HG03196 (cell line): ENCODE data around the gene FAIM2.

ENCODE experiments used
- ATAC-seq: cut with Tn5 transposase; IDR thresholded peaks from one replicate; pipeline ENCODE4 v1.9.1; 2021; ENCODE audit not compliant: unreplicated experiment

The FAIM2 gene

DNA sequence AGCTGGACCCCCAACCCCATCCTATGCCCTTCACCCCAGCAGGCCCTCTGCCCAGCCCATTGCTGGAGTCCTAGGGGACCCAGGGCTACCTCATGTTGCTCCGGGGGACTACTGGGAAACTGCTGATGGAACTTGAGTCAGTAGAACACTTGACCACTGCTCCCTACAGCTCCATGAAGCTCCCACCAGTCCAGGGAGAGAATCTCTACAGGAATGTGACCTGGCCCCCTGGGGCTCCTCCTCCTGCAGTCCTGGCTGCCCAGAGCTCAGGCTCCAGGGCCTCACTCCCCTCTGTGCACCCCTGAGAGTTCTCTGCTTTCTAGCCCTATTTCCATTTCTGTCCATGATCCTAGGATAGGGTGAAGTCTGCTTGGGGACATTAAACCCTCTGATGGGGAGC is 36.0 kb upstream of the FAIM2 start:
- ATAC-seq, result no peak

DNA sequence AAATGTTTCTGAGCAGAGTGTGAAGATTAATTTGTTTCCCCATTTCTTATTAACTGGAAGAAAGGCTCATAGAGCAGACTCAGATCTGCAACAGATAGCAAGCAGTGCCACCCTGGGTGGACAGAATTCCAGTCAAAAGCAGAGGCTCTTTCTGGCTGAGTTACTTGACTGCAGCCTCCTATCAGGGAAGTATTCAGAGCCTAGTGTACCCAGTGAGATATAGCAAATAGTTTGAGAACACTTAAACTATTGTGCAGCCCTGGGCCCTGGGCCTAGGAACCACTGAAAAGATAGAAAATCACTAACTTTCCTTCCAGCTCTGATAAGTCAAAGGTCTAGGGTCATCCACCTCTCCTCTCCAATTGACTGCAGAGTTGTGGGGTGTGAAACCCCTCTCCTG is 35.6 kb upstream of the FAIM2 start:
- ATAC-seq, result no peak

DNA sequence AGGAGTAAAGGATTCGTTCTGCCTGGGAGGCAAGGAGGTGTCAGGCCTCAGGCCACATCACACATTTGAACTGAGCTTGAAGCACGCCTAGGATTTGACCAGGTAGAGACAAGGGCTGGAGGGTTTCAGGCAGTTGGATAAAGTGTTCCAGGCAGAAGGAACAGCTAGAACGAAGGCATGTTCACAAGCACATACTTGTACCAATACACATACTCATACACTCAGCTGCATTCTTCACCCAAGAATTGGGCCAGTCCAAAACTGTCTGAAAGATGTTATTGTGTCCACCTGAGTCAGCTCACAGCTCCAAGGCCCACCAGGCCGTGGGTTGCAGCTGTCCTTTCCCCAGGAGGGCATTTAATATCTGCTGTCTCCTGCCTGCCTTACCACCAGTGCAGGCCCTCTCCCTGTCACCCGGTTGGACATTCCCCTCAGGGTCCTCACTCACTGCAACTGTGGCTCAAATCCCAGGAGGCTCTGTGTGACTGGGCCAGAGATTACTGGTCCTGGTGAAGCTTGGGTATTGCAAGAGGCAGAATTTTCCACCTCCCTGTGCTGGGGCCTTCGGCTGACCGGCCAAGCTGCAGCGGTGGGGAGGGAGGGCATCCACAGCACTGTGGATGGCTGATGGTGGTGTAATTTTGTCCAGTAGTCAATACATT is 34.1 kb upstream of the FAIM2 start:
- no peak for ATAC-seq

DNA sequence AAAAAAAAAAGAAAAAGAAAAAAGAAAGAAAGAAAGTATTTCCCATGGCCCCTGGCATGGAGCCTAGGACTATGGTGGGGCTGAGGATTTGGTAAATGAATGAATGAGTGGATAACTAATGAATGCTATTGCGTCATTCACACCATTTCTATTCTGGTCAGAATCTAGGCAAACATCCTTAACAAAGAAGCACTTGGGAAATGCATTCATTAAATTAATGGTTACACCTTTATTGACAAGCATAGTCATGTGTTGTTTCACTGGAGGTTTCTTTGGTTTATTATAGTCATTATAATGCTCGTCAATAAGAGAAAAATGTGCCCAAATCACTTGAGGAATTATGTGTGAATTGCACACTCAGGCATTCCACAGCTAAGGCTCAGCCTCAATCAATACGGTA is 33.2 kb upstream of the FAIM2 start:
- no peak for ATAC-seq

DNA sequence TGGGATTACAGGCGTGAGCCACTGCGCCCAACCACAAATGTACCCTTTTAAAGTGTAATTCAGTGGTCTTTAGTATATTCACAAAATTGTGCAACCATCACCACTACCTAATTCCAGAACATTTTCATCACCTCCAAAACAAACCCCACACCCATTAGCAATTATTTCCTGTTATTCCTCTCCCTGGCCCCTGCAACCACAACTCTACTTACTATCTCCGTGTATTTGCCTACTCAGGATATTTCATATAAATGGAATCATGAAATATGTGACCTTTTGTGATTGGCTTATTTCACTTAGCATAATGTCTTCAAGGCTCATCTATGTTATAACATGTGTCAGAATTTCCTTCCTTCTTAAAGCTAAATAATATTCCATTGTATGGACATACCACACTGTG is 30.8 kb upstream of the FAIM2 start:
- ATAC-seq, result no peak

DNA sequence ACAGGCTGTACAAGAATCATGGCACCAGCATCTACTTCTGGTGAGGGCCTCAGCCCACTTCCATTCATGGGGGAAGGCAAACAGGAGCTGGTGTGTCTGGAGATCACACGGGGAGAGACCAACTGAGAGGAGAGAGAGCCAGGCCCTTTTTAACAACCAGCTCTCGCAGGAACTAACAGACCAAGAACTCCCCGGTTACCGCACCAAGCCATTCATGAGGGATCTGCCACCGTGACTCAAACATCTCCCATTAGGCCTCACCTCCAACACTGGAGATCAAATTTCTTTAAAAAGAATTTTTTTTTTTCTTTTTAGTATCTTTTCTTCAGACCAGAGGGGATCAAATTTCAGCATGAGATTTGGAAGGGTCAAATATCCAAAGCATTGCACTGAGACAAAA is 30.1 kb upstream of the FAIM2 start:
- no peak for ATAC-seq

DNA sequence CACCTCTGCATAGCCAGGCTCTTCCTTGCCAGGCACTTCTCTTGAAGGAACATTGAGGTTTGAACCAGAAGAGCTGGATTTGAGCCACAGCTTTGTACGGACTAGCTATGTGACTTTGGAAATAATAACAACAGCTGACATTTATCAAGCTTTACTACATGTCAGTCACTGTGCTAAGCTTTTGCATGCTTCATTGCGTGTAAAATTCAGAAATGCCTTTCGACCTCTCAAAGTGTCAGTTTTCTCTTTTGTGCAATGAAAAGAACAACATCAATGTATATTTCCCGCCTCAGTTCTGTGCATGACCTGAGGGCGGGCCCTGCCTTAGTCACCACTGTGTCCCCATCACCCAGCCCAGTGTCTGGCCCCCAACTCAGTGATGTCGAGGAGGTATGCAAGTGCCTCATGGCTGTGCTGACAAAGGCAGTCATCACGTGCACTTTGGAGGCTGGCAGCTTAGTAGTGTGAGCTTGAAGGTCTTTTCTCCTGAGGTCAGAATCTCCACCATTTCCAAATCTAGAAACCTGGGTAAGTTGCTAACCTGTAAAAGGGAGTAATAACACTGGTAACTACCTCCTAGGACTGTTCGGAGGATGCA is 28.9 kb upstream of the FAIM2 start:
- ATAC-seq, result no peak

DNA sequence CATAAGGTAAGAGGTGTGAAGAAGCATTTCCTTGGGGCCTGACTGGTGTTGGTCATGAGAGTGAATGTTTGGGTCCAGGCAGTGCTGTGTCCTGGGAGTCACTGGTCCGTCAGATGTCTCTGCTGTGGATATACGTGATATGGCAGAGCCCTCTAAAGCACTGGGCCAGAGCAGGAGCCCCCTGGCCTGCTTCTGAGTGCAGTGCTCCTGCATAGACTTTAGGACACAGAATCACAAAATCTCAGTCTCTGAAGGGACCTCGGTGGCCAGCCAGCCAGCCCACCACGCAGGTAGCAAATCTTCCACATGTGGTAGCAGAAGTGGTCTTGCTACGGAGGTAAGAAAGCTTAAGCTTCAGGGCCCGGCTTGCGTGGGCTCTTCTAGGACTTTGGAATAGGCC is 28.3 kb upstream of the FAIM2 start:
- ATAC-seq, result no peak

DNA sequence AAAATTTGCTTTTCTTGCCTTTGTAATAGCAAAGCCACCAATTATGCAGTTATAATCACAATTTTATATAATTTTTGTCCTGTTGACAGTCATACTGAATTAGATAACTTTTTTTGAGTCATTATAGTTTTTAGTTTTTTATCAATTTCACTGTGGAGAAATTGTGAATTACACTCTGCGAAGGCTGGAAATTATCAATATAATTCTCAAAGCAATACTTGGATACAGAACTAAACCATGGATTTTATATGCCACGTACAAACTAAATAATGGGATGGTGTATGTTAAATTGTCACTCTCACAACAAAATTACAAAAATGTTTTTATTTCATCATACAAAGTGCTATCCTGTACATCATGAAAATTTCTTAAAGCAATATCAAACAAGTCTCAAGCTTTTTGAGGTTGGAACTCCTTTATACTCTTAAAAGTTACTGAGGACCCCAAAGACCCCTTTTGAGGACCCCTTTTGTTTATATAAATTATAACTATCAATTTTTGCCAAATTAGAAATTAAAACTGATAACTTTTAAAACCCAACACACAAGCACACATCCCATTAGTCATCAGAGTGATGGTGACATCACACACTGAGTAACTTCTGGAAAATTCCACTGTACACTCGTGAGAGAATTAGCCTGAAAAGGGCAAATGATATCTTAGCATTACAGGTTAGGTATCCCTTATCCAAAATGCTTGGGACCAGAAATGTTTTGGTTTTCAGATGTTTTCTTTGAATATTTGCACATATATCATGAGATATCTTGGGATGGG is 27.0 kb upstream of the FAIM2 start:
- ATAC-seq, result no peak

DNA sequence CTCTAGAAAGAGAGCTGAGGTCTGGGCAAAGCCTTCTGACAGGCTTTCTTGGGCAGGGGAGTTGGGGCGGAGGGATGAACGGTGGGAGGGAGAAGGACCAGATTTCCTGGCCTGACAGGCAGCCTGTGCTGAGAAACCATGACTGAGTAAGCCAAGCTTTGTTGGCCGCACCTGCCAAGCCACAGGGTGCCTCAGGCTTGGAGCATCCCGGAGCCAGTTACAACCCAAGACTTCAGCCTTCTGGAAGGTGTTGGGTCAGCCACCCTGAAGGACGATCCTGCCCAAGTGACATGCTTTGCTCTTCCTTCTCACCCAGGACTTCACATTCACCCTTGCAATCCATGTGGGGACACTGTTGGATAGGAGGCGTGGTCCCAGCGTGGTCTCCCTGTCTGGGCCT is 25.9 kb upstream of the FAIM2 start:
- no peak for ATAC-seq

DNA sequence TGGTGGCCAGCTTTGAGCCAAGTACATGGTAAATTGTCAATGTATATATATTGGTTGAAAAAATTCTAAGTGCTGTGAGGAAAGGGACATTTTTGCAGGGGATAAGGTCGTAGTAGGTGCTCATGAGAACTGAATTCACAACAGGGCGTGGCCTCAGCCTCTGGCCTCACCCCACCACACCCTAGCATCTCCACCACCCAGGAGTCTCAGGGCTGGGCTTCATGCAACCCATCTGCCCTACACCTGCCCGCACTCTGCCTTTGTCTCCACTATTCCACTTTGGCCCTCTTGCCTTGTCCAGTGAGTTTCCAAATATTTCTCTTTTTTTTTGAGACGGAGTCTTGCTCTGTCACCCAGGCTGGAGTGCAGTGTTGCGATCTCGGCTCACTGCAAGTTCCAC is 24.8 kb upstream of the FAIM2 start:
- no peak for ATAC-seq

DNA sequence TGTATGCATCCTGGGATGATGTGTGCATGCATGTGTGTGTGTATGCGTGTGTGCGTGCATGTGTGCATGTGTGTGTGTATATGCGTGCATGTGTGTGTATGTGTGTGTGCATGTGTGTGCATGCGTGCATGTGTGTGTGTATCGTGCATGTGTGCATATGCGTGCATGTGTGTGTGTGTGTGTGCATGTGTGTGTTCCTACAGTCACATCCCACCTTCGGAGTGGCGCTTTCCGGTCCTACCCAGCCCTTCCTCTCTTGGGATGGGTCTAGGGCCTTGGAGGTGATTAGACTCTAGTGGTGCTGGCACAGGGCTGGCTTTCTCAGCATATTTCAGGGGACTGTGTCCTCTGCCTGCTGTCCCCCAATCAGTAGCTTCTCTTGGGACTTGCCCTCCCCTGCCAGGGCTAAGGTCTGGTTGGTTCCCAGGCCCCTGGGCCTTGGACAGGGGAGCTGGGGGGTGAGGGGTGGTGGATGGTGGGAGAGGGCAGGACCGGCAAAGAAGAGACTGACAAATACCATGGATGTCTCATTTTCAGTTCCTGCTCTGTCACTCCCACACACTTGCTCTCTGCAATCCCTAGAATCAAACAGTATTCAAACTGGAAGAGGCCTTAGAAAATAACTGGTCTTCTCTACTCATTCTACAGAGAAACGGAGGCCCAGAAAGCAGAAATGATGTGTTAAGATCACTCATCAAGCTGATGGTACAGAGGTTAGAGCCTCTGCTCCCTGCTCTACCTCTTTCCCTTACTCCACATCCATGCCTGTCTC is 21.9 kb upstream of the FAIM2 start:
- ATAC-seq, result no peak

DNA sequence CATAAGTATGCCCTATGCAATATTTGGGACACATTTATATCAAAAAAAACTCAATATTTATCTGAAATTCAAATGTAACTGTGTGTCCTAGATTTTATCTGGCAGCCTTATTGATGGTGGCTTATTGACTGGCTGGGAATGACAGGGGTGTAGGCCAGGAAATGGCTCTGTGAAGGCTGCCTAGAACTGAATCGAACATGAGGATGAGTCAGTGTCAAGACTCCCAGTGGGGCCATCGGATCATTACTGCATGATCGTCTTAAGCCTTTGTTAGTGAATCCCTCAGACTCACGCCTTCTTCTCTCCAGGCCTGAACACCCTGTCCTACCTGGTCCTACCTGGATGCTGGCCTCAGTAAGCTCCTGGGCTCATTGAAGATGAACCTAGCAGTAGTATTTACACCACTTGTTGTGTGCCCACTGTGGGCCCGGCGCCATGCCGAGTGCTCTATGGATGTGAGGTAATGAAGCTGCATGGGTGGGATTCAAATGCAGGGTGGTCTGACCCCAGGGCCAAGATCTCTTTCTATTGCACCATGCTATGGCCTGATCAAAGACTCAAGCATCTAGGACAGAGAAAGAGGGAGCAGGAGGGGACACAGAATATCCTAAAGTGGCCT is 21.0 kb upstream of the FAIM2 start:
- no peak for ATAC-seq

DNA sequence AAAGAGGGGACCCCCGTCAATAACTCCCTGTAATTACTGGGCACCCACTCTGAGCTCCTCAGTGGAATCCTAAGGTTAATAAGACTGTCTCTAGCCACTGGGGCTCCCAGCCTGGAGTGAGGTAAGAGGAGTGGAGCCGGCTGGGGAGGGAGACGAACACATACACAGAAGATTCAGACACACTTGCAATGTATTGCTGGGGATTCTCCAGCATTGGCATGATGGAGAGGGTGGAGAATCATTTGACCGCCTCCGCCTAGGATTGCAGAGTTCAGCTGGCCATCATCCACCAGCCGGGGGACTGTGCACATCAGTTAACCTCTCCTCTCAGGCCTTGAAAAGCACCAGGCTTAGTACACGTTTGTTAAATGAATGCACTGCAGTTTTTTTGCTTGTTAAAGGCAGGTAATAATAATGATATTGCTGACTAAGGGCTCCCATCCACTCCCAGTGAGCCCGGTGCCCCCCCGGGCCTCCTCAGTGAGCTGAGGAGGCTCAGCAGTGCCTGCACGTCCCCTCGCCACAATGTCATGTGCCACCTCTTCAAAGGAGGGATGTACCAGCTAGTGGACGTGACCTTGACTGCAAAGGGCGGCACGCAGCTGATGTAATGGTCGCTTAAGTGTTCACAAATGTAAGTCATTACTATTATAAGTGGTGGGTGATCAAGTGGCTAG is 20.3 kb upstream of the FAIM2 start:
- ATAC-seq, result no peak

DNA sequence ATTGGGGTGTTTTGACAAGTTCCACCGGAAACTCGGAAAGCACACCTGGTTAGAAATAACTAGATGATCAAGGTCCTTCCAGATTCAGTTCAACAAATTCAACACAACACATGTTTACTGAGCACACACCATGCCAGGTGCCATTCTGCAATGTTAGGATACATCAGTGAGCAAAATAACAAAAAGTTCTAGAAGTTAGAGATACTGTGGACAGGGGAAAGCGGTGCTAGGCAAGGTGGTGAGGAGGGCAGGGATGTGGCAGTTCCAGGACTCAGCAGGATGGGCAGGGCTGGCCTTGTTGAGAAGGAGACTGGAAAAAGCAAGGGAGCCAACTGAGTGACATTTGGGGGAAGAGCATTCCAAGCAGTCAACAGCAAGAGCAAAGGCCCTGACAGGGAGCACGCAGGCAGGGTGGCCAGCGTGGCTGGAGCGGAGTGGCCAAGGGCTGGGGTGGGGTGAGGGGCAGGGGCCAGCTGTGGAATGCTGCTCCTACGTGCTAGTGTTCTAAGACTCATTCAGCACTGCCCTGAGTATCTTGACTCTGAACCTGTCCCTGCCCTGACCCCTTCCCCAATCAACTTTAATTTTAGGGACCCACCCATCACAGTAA is 19.4 kb upstream of the FAIM2 start:
- ATAC-seq, result no peak

DNA sequence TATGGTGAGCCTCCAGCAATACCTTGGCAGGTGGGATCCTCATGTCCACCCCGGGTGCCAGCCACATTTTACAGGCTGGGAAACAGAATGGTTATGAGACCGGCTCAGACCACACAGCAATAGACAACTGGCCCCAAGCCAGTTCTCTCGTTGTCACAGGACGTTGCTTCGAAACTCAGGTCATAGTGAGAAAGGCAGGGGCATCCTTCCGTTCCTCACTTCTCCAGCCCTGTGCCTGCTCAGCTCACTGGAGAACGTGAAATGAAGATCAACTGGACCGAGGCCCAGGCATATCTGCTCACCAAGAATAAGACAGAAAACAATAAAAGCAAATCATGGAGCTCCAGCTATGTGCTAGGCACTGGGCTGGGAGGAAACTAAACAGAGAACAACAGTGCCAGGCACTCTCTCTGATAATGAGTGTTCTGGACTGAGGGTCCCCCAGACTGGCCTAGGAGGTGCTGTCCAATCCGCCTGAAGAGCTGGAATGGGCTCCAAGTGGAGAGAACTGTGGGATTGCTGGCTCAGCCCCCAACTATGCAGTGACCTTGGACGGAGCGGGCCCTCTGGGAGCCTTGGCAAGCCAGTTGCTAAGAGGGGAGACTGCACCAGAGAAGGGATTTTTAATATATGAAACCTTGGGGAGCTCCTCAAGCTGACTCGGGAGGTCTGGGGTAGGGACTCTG is 18.8 kb upstream of the FAIM2 start:
- ATAC-seq, result no peak

DNA sequence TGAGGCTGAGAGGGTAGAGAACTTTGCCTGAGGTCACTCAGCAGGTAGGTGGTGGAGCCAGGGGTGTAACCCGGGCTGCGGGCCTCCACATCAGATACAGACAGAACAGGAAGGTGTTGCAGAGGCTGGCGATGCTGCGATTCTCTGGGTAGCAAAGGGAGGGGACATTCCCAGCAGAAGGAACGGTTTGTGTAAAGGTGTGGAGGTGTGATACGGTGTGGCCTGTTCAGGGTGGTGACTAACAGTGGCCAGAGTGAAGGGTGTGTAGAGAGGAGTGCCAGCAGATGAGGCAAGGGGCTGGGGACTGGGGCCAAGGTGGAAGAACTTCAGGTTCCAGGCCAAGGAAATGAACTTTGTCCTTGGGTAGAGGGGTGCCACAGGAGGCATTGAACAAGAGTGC is 18.2 kb upstream of the FAIM2 start:
- no peak for ATAC-seq

DNA sequence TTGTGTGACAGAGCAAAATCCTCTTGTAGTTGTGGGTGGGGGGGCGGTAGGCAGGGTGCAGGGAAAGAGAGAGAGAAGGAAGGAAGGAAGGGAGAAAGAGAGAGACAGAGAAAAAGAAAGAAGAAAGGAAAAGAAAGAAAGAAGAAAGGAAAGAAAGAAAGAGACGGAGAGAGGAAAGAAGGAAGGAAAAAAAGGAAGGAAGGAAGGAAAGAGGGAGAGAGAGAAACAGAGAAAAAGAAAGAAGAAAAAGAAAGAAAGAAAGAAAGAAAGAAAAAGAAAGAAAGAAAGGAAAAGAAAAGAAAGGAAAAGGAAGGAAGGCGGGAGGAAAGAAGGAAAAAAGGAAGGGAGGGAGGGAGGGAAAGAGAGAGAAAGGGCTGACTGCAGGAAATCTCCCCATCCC is 17.6 kb upstream of the FAIM2 start:
- no peak for ATAC-seq

DNA sequence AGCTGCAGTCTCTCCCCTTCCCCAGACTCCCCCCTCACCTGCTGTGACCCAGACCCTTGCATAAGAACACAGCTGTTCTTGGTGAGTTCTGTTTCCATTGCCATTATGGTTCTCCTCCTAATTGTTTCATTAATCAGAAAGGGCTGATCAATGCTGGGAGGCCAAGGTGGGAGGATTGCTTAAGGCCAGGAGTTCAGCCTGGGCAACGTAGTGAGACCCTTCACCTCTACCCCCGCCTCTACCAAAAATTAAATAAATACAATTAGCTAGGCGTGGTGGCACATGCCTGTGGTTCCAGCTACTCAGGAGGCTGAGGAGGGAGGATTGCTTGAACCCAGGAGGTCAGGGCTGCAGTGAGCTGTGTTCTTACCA is 17.2 kb upstream of the FAIM2 start:
- no peak for ATAC-seq
